ENCODE measurements around the gene GLUL.

DNA sequence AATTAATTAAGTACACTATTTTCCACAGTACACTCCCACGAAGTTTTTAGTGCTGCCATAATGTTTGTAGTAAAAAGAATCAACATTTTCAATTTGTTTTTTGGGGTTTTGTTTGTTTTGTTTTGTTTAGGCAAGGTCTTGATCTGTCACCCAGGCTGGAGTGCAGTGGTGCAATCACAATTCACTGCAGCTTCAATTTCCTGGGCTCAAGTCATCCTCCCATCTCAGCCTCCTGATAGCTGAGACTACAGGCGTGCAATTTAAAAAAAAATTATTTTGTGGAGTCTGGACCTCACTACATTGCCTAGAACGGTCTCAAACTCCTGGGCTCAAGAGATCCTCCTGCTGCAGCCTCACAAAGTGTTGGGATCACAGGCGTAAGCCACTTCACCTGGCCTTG lies 11.4 kb downstream of the GLUL start:
- TF ChIP-seq, protein P1, sequence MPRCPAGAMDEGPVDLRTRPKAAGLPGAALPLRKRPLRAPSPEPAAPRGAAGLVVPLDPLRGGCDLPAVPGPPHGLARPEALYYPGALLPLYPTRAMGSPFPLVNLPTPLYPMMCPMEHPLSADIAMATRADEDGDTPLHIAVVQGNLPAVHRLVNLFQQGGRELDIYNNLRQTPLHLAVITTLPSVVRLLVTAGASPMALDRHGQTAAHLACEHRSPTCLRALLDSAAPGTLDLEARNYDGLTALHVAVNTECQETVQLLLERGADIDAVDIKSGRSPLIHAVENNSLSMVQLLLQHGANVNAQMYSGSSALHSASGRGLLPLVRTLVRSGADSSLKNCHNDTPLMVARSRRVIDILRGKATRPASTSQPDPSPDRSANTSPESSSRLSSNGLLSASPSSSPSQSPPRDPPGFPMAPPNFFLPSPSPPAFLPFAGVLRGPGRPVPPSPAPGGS (IDR thresholded peaks at IDR 0.05): no peak
- no peak for TF ChIP-seq CHD2 (IDR thresholded peaks at IDR 0.05; ENCODE audit: low read length, partially characterized antibody)
- TF ChIP-seq EP300 (IDR thresholded peaks at IDR 0.05): no peak
- TF ChIP-seq TP53 (CRISPR knock-in tag; IDR thresholded peaks at IDR 0.05): no peak
- TF ChIP-seq POLR2A (IDR thresholded peaks at IDR 0.05; ENCODE audit: low read length): no peak
- TF ChIP-seq CTCF (IDR thresholded peaks at IDR 0.05): no peak
- TF ChIP-seq KDM5A (IDR thresholded peaks at IDR 0.05): no peak
- no peak for TF ChIP-seq RCOR1 (IDR thresholded peaks at IDR 0.05; ENCODE audit: low read depth, low read length)
- no peak for TF ChIP-seq HOXA7 (CRISPR knock-in tag; IDR thresholded peaks at IDR 0.05)
- TF ChIP-seq USF2 (IDR thresholded peaks at IDR 0.05): no peak
